Gastroesophageal sphincter (tissue), 4 donors: ENCODE data around the gene ANXA4. TPM values are rescaled to one million over a fixed set of nuclear protein-coding genes. Genes with fewer than 3 reads are reported as not detected.
"Not testable (repeated sequence)": the region's sequence is repeated elsewhere in the genome, so short reads cannot be mapped to it uniquely, and the experiment has no call there.

ENCODE experiments used
- ATAC-seq: fragments of 150-250 bp; one replicate; pipeline ENCODE4 v1.9.1; 2016; ENCODE audit warnings: mild to moderate bottlenecking, moderate library complexity
- H3K27ac ChIP-seq, 4 donors: fragments of 200-600 bp; sonication (generic) in 3 of 4; 1 replicate in 3 of 4; 2 replicates in 1 of 4; pipeline ENCODE4 v1.5.1; 2016 to 2019
- H3K27me3 ChIP-seq: fragments of 200-600 bp; sonication (generic); one replicate; pipeline ENCODE4 v1.5.1; 2019
- H3K36me3 ChIP-seq, 2 donors: fragments of 200-600 bp; sonication (generic); one replicate each; pipeline ENCODE4 v1.5.1; 2019; ENCODE audit warnings: control low read depth in 1 of 2
- H3K4me1 ChIP-seq, 3 donors: fragments of 200-600 bp; sonication (generic); 1 replicate in 2 of 3; 2 replicates in 1 of 3; pipeline ENCODE4 v1.5.1; 2016 to 2019; ENCODE audit warnings: control low read depth in 2 of 3
- H3K4me3 ChIP-seq, 2 donors: fragments of 200-600 bp; sonication (generic); one replicate each; pipeline ENCODE4 v1.5.1; 2019; ENCODE audit warnings: mild to moderate bottlenecking in 1 of 2, moderate library complexity in 1 of 2
- H3K9me3 ChIP-seq, 3 donors: fragments of 200-600 bp; sonication (generic); one replicate each; pipeline ENCODE4 v1.5.1; 2017 to 2019; ENCODE audit warnings: control low read depth in 2 of 3
- EP300 ChIP-seq: sonication (generic); formaldehyde crosslinking; IDR thresholded peaks from one replicate; pipeline ENCODE4 v1.6.1; 2017; ENCODE audit warnings: antibody characterized with exemption, mild to moderate bottlenecking
- POLR2A ChIP-seq, 2 donors: fragments of 450-650 bp; IDR thresholded peaks; one replicate each; pipeline ENCODE4 v1.6.1; 2017; ENCODE audit warnings: antibody characterized with exemption in 2 of 2, mild to moderate bottlenecking in 2 of 2, moderate library complexity in 1 of 2
- POLR2AphosphoS5 ChIP-seq: sonication (generic); formaldehyde crosslinking; IDR thresholded peaks from one replicate; pipeline ENCODE4 v1.6.1; 2017; ENCODE audit warnings: antibody characterized with exemption
- WGBS, 2 donors: methylation state at CpG; one replicate each; pipeline ENCODE4 v1.1.5; 2018; ENCODE audit warnings: low coverage in 1 of 2; 5-methylcytosine and 5-hydroxymethylcytosine counted together
- total RNA-seq, 4 donors: library from RNA; depleted of rRNA; stranded (reverse); fragments of >200 nt; gene quantifications; one replicate each; pipeline ENCODE4 v1.1.0, GENCODE V29; 2016
- TF ChIP-seq, protein P1 (sequence below), 4 experiments: fragments of 200-600 bp in 2 of 4; fragments of 450-650 bp in 2 of 4; sonication (generic) in 1 of 4; IDR thresholded peaks; one replicate each; pipeline ENCODE4 v1.5.1; 2017 to 2019; ENCODE audit warnings: antibody characterized with exemption in 4 of 4, mild to moderate bottlenecking in 2 of 4, moderate library complexity in 2 of 4

The ANXA4 gene
- total RNA-seq, 4 donors from 2014 or later: 49.0 to 66.8 (median 58.1) TPM

DNA sequence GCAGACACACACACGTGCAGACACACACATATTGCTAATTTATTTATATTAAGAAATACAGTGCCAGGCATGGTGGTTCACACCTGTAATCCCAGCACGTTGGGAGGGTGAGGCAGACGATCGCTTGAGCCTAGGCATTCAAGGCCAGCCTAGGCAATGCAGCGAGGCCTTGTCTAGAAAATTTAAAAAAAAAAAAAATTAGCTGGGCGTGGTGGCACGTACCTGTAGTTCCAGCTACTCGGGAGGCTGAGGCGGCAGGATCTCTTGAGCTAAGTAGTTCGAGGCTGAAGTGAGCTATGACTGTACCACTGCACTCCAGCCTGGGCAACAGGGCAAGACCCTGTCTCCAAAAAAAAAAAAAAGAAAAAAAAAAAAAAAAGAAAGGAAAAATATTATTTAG lies 28.8 kb downstream of the ANXA4 start:
- Histone ChIP-seq H3K9me3 (no peaks in the 10 kb centered on the region), H3K4me1 (peaks cover 0 to 47% (median 21%) of the 10 kb centered on the region in 3 donors), H3K27me3 (no peaks in the 10 kb centered on the region), H3K4me3 (no peak overlapping the region), H3K27ac (peak overlapping the region in 3 of 4 donors; percentile 34 to 62 (median 50)), H3K36me3 (no peaks in the 10 kb centered on the region)
- no peak for ATAC-seq
- TF ChIP-seq EP300: no peak
- no peak for TF ChIP-seq POLR2A (IDR thresholded peaks at IDR 0.05)
- TF ChIP-seq, protein P1, sequence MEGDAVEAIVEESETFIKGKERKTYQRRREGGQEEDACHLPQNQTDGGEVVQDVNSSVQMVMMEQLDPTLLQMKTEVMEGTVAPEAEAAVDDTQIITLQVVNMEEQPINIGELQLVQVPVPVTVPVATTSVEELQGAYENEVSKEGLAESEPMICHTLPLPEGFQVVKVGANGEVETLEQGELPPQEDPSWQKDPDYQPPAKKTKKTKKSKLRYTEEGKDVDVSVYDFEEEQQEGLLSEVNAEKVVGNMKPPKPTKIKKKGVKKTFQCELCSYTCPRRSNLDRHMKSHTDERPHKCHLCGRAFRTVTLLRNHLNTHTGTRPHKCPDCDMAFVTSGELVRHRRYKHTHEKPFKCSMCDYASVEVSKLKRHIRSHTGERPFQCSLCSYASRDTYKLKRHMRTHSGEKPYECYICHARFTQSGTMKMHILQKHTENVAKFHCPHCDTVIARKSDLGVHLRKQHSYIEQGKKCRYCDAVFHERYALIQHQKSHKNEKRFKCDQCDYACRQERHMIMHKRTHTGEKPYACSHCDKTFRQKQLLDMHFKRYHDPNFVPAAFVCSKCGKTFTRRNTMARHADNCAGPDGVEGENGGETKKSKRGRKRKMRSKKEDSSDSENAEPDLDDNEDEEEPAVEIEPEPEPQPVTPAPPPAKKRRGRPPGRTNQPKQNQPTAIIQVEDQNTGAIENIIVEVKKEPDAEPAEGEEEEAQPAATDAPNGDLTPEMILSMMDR (IDR thresholded peaks at IDR 0.05): no peak
- 90 to 97% methylated on average over 6 to 10 of the region's 10 CpGs for WGBS, 2 donors

DNA sequence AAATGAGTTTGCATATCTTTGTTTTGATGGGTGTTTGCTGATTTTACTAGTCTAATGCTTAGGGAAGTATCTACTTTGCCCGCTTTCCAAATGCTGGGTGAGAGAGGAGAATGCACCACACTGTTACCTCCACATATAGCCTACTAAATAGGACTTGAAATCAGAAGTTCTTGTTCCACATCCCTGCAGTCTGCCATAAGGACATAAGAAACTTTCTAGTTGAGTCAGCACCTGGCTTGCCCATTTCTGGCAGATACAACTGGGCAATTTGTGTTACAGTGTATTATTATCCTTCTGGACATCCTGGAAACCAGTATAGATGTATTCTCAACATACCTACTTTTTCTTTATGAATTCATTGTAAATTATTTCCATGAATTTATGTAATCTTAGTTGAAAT lies 29.5 kb downstream of the ANXA4 start:
- ATAC-seq: no peak
- Histone ChIP-seq H3K36me3 (no peaks in the 10 kb centered on the region), H3K9me3 (no peaks in the 10 kb centered on the region), H3K4me3 (no peak overlapping the region), H3K27ac (no peak overlapping the region), H3K27me3 (no peaks in the 10 kb centered on the region), H3K4me1 (peaks cover 0 to 45% (median 19%) of the 10 kb centered on the region in 3 donors)
- TF ChIP-seq, protein P1 (IDR thresholded peaks at IDR 0.05): no peak
- TF ChIP-seq POLR2A (IDR thresholded peaks at IDR 0.05) (no peak), EP300 (no peak), POLR2AphosphoS5 (no peak)
- WGBS, 2 donors: 89 to 100% methylated on average over 1 of the region's 1 CpG

DNA sequence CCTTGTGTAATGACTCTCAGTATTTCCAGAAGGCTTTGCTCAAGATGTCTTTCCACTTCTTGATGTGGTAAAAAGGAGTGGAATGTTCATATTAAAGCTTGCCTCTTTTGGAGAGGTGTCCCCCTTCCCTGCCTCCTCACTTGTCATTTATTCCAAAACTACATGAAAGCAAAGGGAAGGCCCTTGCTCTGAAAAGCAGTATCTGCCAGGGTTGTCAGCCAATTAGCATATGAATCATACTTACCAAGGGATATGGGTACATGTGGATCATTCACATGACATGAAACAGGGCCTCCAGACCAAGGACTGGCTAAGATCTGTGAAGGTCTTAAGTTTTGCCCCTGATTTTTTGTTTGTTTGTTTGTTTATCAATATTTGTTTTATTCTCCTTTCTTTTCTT lies 31.3 kb downstream of the ANXA4 start:
- H3K27me3 ChIP-seq: no peaks in the 10 kb centered on the region
- H3K27ac ChIP-seq: peak overlapping the region in 2 of 4 donors; percentile 13 to 39
- H3K4me1 ChIP-seq: peaks cover 0 to 33% (median 9%) of the 10 kb centered on the region in 3 donors
- H3K4me3 ChIP-seq: no peak overlapping the region
- H3K9me3 ChIP-seq: no peaks in the 10 kb centered on the region
- TF ChIP-seq POLR2A (IDR thresholded peaks at IDR 0.05) (no peak), POLR2AphosphoS5 (no peak), EP300 (no peak)
- TF ChIP-seq, protein P1 (IDR thresholded peaks at IDR 0.05): no peak
- no peaks in the 10 kb centered on the region for H3K36me3 ChIP-seq
- peak; percentile 29 for ATAC-seq

DNA sequence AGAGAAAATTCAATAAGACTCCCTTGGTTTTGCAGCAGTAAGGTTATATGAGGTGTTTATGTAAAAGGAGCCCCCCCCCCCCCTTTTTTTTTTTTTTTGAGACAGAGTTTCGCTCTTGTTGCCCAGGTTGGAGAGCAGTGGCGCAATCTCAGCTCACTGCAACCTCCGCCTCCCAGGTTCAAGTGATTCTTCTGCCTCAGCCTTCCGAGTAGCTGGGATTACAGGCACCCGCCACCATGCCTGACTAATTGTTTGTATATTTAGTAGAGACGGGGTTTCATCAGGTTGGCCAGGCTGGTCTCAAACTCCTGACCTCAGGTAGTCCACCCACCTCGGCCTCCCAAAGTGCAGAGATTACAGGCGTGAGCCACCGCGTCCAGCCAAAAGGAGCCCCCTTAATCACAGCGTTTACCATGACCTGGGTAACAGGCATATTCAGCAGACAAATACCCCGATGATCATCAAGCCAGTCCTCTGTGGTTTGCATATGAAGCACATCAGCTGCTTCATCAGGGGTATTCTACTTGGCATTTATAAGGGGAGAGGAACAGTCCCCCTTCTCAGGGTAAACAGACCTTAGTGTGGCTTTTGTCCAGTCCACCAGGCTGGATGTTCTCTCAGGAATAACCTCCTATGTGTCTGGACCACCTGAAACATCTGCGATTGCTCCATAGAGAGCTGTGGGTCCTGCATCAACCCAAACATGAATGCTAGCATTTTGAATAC lies 32.5 kb downstream of the ANXA4 start:
- H3K4me1 ChIP-seq: peaks cover 0 to 31% (median 9%) of the 10 kb centered on the region in 3 donors
- H3K9me3 ChIP-seq, ATAC-seq, H3K4me3 ChIP-seq, H3K27me3 ChIP-seq, H3K27ac ChIP-seq, H3K36me3 ChIP-seq: not testable (repeated sequence)
- 83 to 84% methylated on average over 4 to 7 of the region's 13 CpGs for WGBS, 2 donors

DNA sequence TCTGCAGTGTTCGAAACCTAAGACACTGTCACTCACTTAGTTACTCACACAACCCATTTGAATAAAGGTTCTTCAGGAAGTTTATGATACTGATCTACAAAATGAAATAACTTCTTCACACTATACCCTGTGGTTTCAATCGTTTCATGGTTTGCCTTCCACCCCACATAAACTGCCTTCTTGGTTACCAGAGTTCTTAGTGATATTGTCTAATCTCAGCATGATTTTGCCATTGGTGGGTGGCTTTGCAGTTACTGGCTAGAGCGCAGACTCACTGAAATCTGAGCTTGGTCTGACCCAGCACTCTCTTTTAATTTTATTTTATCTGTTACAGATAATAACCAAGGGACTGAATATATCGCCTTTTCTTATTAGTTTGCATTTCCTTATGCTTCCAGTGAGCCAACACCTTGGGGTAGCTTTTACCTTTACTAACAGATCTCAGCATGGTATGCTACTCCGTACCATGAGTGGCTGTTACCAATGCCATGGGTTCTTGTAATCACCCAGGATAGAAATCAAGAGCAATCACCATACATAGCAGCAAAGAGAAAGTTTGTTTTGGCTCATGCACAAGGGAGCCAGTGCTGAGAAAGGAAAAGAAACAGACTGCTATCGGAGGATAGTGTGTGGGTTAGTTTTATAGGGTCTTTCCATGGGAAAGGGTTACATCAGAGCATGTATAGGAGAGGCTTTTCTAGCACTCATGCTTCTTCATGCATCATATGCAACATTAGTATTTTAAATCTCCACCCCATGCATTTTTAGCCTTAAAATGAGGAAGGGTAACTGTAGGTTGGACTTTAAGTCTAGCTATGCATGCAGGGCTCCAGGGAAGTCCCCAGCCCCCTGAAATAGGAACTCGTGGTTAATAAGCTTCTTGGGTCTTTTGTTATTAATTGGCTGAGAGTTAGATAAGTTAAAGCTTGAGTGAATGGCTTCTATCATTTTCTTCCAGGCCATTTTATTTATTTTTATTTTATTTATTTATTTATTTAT lies 33.3 kb downstream of the ANXA4 start:
- Histone ChIP-seq H3K27me3 (no peaks in the 10 kb centered on the region), H3K36me3 (no peaks in the 10 kb centered on the region), H3K27ac (no peak overlapping the region), H3K4me1 (peaks cover 0 to 22% (median 5%) of the 10 kb centered on the region in 3 donors), H3K4me3 (no peak overlapping the region), H3K9me3 (no peaks in the 10 kb centered on the region)
- TF ChIP-seq, protein P1 (IDR thresholded peaks at IDR 0.05): no peak
- TF ChIP-seq EP300 (no peak), POLR2A (IDR thresholded peaks at IDR 0.05) (no peak), POLR2AphosphoS5 (no peak)
- 70 to 77% methylated on average over 5 to 6 of the region's 7 CpGs for WGBS, 2 donors
- no peak for ATAC-seq
